HG03045 (cell line): ENCODE data around the gene SF3A1.
"Not testable (repeated sequence)": the region's sequence is repeated elsewhere in the genome, so short reads cannot be mapped to it uniquely, and the experiment has no call there.

ENCODE experiments used
- ATAC-seq: cut with Tn5 transposase; IDR thresholded peaks from one replicate; pipeline ENCODE4 v1.9.1; 2021; ENCODE audit warnings: mild to moderate bottlenecking, moderate library complexity; ENCODE audit not compliant: unreplicated experiment

The SF3A1 gene

GRCh38 chr22:30348809-30349208 is 7.9 kb downstream of the SF3A1 start:
- no peak for ATAC-seq

- ATAC-seq, result no peak
These were observed 8.3 kb downstream of the SF3A1 start for GRCh38 chr22:30348404-30348803.

- no peak for ATAC-seq
These were observed 9.3 kb downstream of the SF3A1 start for GRCh38 chr22:30347255-30347892.

- no peak for ATAC-seq
These were observed 12.1 kb downstream of the SF3A1 start for GRCh38 chr22:30344447-30345200.

GRCh38 chr22:30340911-30341685 is 15.6 kb downstream of the SF3A1 start:
- no peak for ATAC-seq

- no peak for ATAC-seq
These were observed 17.9 kb downstream of the SF3A1 start for GRCh38 chr22:30338802-30339201.

- not testable (repeated sequence) for ATAC-seq
These were observed 18.4 kb downstream of the SF3A1 start for GRCh38 chr22:30338341-30338740.

- ATAC-seq, result no peak
These were observed 19.3 kb downstream of the SF3A1 start for GRCh38 chr22:30337461-30337778.

- no peak for ATAC-seq
These were observed 19.8 kb downstream of the SF3A1 start for GRCh38 chr22:30336752-30337460.

GRCh38 chr22:30335236-30335635 is 21.5 kb downstream of the SF3A1 start:
- ATAC-seq, result no peak

GRCh38 chr22:30334646-30335045 is 22.0 kb downstream of the SF3A1 start:
- ATAC-seq, result no peak

GRCh38 chr22:30333707-30334087 is 23.0 kb downstream of the SF3A1 start:
- no peak for ATAC-seq

GRCh38 chr22:30332994-30333706 is 23.5 kb downstream of the SF3A1 start:
- no peak for ATAC-seq

- ATAC-seq, result no peak
These were observed 24.1 kb downstream of the SF3A1 start for GRCh38 chr22:30332551-30332950.

- ATAC-seq, result no peak
These were observed 28.1 kb downstream of the SF3A1 start for GRCh38 chr22:30328466-30329049.

- no peak for ATAC-seq
These were observed 28.8 kb downstream of the SF3A1 start for GRCh38 chr22:30327864-30328345.

- ATAC-seq, result peak; percentile 82
These were observed 29.9 kb downstream of the SF3A1 start, which contains the start of gene TBC1D10A for GRCh38 chr22:30326706-30327362. Gene TBC1D10A, minus strand, starts transcription at chr22:30326941. Its CDS starts 60 bp downstream, at chr22:30326881.

GRCh38 chr22:30326255-30326705 is 30.4 kb downstream of the SF3A1 start:
- ATAC-seq, result peak; percentile 24

GRCh38 chr22:30325724-30326254 is 30.9 kb downstream of the SF3A1 start:
- no peak for ATAC-seq
